Measurements from ENCODE around the gene FEZF1.
"Not testable (repeated sequence)": the region's sequence is repeated elsewhere in the genome, so short reads cannot be mapped to it uniquely, and the experiment has no call there.

Gene FEZF1

GRCh38 chr7:122291189-122291588 is 13.4 kb downstream of the FEZF1 start:
- TF ChIP-seq CTCF (IDR thresholded peaks at IDR 0.05; ENCODE audit: low read depth, low read length), result no peak
- no peak overlapping the region for H3K4me3 ChIP-seq (replicated peaks in 1 of 2; ENCODE audit: low read depth in 2 of 2, low read length in 2 of 2)
- no peak for DNase-seq (ENCODE audit: low read depth in 2 of 2)

- TF ChIP-seq CTCF (IDR thresholded peaks at IDR 0.05; ENCODE audit: low read depth, low read length), result no peak
- DNase-seq (ENCODE audit: low read depth in 2 of 2), result no peak
- H3K4me3 ChIP-seq (replicated peaks in 1 of 2; ENCODE audit: low read depth in 2 of 2, low read length in 2 of 2), result no peak overlapping the region
Measured at GRCh38 chr7:122290476-122290875, 14.1 kb downstream of the FEZF1 start.

GRCh38 chr7:122289426-122289825 is 15.1 kb downstream of the FEZF1 start:
- no peak for DNase-seq (ENCODE audit: low read depth in 2 of 2)
- no peak for TF ChIP-seq CTCF (IDR thresholded peaks at IDR 0.05; ENCODE audit: low read depth, low read length)
- no peak overlapping the region for H3K4me3 ChIP-seq (replicated peaks in 1 of 2; ENCODE audit: low read depth in 2 of 2, low read length in 2 of 2)

GRCh38 chr7:122284608-122285007 is 19.9 kb downstream of the FEZF1 start:
- not testable (repeated sequence) for DNase-seq (ENCODE audit: low read depth in 2 of 2); H3K4me3 ChIP-seq (replicated peaks in 1 of 2; ENCODE audit: low read depth in 2 of 2, low read length in 2 of 2)

GRCh38 chr7:122273117-122273516 is 31.4 kb downstream of the FEZF1 start:
- TF ChIP-seq CTCF (IDR thresholded peaks at IDR 0.05; ENCODE audit: low read depth, low read length), result no peak
- no peak overlapping the region for H3K4me3 ChIP-seq (replicated peaks in 1 of 2; ENCODE audit: low read depth in 2 of 2, low read length in 2 of 2)
- DNase-seq (ENCODE audit: low read depth in 2 of 2), result no peak

- DNase-seq (ENCODE audit: low read depth in 2 of 2), result no peak
- no peak for TF ChIP-seq CTCF (IDR thresholded peaks at IDR 0.05; ENCODE audit: low read depth, low read length)
Measured at GRCh38 chr7:122269241-122269640, 35.3 kb downstream of the FEZF1 start.

GRCh38 chr7:122268101-122268500 is 36.4 kb downstream of the FEZF1 start:
- no peak overlapping the region for H3K4me3 ChIP-seq (replicated peaks in 1 of 2; ENCODE audit: low read depth in 2 of 2, low read length in 2 of 2)
- no peak for TF ChIP-seq CTCF (IDR thresholded peaks at IDR 0.05; ENCODE audit: low read depth, low read length)
- no peak for DNase-seq (ENCODE audit: low read depth in 2 of 2)

More at GRCh38 chr7:122269241-122269640, 35.3 kb downstream of the FEZF1 start:
- no peak overlapping the region for H3K4me3 ChIP-seq (replicated peaks in 1 of 2; ENCODE audit: low read depth in 2 of 2, low read length in 2 of 2)

All from cardiac fibroblast (primary cell).